GM21723 (cell line): ENCODE measurements around the gene DTD1.

Source experiments
- ATAC-seq: cut with Tn5 transposase; IDR thresholded peaks from one replicate; pipeline ENCODE4 v1.9.1; 2021; ENCODE audit warnings: mild to moderate bottlenecking, moderate library complexity; ENCODE audit not compliant: unreplicated experiment

DTD1 gene

DNA sequence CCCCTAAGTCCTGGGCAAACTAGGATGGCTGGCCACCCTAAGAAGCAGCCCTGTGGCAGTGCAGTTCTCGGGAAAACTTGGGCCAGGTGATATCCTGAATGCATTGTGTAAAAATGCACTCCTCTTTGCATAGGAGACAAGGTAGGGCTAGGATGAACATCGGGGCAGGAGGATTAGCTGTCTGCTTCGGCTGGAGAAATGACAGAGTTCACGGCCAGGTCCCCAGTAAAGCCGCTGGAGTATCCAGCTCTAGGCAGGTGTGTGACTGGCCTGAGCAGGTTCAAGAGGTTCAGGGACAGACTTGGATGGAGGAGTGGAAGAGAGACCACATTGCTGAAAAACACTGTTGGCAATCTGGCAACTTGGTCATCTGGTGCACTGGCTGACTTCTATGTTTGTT is 26.4 kb downstream of the DTD1 start:
- no peak for ATAC-seq

- ATAC-seq, result no peak
Observed at GRCh38 chr20:18615020-18615650, 27.3 kb downstream of the DTD1 start.

GRCh38 chr20:18621004-18621403 is 33.1 kb downstream of the DTD1 start:
- ATAC-seq, result no peak

DNA sequence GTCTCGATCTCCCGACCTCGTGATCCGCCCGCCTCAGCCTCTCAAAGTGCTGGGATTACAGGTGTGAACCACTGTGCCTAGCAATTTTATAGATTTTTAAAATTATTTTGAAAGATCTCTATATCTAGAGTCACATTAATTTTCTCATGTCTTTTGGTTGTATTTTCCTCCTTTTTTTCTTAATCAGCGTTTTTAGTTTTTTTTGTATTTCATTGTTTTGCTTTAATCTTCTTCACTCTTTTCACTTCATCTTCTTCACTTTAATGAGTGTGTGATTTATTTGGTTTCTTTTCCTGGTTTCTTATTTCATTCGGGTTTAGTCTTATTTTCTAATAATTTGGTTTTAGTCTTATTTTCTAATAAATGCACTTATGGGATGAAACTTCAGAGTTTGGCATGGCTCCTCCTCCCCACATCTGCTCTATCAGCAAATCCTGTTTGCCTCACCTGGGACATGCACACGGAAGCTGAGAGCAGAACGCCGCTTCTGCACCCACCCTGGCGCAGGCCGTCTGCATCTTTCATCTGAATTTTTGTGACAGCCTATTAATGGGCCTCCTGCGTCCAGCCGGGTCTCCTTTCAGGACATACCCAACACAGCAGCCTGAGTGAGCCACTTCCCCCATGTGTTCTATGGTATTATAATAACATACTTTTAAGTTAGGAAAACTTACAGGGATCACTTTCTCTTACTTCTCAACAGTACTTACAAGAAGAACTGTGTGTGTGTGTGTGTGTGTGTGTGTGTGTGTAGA is 35.5 kb downstream of the DTD1 start:
- ATAC-seq, result no peak

GRCh38 chr20:18624948-18625347 is 37.1 kb downstream of the DTD1 start:
- no peak for ATAC-seq

DNA sequence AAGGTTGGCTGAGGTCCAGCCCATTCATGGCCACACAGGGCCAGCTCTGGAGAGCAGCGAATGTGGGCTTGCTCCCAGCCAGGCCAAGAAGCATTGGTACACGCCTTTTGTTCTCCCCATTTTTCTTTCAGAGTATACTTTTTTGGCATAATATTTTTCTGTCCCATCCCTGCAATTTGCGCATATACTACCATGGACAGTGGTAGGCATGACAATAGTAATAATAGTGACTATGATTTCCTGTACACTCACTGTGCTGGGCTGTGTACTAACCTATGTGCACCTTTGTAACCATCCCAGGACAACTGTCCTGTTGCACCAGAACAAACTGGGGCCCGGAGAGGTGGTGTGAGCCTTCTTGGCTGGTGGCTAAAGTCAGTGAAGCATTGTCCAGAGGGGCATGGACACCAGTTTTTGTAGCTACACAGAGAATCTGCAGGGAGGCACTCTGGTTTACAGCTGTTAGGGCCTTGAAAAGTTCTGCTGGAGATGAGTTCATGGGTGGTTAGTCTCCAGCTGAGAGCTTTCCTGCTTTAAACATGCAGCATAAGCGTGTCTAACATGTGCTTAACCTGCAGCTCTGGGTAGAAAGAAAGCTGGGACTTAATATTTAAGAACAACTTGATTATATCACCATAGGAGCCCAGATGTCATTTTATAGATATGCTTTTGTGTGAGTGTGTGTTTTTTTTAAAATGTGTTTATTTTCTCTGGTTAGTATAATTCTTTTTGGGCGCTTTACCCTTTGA is 38.2 kb downstream of the DTD1 start:
- ATAC-seq, result no peak

- ATAC-seq, result no peak
Observed at GRCh38 chr20:18628330-18628920, 40.6 kb downstream of the DTD1 start.

DNA sequence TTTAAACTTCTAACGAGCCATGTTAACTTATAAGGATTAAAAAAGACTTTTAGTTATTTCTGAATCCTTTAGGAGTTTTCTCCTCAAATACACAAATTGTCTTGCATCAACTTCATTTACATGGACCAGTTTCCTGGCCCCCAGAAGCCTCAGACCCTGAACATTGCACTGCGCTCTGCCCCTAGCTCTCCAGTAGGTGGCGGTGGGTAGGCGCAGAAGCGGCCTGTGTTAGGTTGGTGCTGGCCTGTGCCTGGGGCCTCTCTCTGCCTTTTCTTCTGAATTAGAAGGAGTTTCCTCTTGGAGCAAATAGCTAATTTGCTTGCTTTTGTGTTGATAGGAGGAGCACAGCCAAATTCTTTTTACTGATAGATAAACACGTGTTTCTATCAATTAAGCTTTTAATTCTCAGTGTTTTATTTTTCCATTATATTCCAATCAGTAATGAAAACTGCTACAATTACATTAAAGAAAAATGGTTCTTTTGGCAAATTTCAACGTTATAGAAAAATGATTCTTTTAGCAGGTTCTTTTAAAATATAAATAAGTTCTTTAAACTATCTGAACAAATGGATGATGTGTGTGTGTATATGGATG is 44.4 kb downstream of the DTD1 start:
- ATAC-seq, result peak; percentile 97

DNA sequence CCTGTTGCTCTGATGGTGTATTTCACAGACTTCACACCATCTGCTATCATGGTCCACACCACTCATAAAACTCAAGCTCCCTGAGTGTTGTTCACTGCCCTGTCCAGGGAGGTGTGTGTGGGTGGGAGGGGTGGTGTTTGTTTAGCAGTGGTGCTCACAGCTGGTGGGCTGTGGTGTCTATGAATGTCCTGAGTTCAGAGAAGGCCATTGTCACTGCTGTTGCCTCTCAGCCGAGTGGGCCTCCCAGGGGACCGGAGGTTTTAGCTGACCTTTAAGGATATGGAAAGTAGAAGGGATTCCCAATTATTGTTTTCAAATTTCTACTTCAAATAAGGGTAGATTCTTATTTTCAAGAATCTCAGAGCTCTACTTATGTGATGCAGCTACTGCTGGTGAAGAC is 45.6 kb downstream of the DTD1 start:
- no peak for ATAC-seq

DNA sequence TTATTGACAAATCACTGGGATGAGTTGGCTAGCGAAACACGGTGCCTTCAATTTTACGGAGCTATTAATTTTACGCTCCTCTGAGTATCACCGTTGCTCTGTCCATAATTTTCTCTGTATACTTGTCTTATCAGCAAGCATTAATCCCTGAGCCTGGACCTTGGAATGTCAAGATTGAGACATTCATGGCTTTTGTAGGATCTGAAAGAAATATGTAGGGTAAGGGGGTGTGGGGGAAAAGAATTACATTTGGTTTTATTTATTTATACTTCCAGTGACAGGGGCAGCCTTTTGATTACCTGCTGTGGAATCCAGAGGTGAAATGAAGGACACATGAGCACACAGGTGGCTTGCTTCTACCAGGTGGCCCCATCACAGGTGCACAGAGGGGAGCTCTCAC is 46.6 kb downstream of the DTD1 start:
- ATAC-seq, result no peak

DNA sequence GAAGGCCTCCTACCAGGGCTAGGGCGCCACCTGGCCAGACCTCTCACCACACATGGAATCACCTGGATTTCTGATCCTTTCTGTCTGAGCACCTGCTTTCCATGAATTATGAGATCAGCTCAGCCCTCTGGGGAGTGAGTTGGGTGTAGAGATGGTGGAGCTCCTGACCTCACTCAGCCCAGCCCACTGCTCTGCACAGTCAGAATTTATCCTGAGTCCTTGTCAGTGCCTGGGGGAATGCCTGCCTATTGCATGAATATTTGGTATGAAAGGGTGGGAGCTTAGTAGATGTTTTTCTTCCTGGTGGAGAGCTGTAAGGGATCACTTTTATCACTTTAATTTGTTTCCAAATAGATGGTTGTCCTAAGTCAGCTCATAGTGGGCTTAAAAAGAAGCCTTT is 47.5 kb downstream of the DTD1 start:
- ATAC-seq, result no peak

DNA sequence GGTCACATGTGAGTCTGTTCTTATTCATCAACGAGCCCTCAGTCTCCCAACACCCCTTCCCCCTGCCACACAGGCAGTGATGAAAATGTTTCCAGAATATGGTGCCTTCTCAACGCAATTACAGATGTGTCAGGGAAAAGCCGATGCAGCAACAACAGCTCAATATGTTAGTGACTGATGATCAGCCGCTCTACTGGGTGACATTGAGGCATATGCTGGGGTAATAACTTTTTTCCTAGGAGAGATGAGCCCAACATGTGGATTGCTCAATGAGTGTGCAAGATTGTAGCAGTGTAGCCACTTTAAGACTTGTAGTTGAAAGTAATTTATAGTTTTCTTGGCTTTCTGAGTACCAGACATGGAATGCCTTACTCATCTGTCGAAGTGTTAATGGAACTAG is 49.4 kb downstream of the DTD1 start:
- no peak for ATAC-seq

- ATAC-seq, result no peak
Observed at GRCh38 chr20:18638768-18639167, 50.9 kb downstream of the DTD1 start.

DNA sequence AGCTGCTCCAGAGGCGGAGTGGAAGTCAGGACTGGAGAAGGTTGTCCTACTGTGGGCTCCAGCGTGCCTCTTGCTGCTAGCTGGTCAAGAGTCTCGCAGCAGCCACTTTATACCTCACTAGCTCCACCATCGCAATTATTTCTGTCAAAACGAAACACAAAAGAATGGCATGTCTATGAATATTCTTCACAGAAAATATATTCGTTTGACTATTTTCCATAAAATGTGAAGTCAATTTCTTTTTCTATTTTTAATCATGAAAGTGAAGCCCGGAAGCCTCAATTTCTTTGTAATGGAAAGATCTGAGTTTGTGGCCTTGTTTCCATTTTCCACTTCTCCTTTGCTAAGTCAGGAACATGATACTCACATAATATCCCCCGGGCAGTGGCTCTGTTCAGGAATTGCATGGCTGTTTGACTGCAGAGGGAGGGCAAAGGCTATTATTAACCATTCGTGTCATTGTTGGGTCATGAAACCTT is 51.7 kb downstream of the DTD1 start:
- no peak for ATAC-seq

DNA sequence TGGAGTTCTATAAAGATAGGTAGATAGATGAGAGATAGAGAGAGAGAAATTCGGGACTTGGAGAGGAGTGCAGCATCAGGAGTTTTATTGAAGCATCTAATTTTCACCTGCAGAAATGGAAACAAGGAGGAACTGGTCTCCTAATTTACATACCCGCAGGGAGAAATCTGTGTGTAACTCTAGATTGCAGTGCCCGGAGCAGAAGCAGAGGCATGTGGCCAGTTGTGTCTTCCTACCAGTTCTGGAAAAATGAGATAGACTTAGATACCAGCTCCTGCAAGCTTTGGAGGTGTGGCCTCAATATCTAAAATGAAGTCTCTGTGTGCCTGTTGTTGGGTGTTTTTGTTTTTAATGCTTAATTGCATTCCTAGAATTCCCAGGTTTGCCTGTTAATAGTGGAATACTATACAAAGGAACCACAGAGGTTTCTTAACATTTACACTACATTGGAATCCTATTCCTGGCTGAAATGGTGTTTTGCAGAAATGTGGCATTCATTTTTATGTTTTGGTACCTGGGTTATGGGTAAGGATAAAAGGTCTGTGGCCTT is 57.4 kb downstream of the DTD1 start:
- no peak for ATAC-seq

DNA sequence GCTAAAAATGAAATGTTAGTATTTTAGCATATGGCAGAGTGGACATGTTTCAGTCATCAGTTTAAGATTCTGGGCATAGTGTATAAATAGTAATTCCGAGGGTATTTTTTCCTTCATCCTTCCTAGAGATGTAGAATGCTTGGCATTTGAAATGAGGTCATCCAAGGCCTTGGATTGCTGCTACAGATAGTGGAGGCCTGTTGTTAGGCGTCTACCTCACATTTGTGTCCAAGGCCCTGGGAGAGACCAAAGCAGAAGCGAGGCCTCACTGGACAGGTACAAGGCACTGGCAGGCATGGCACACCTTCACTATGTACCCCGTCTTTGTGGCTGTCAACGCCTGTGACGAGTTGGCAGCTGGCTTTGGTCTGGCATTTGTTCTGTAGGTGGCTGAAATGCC is 58.0 kb downstream of the DTD1 start:
- no peak for ATAC-seq

DNA sequence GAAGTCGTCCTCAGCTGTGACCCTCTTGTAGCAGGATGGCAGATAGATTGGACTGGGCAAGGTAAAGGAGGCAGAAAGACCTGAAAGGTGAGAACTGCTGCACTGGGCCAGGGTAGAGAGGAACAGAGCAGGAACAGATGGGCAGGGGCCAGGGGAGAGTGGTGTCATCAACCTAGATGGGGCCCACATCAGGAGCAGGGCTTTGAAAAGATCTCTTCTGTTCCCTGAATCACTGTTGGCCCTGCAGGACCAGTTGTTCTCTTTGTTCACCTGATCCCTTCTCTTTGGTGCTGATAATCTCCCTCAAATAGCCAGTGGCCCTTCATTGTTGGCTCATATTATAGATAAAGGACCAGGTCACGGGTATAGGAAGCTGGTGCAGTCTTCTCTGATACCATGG is 59.9 kb downstream of the DTD1 start:
- no peak for ATAC-seq

GRCh38 chr20:18650224-18650623 is 62.4 kb downstream of the DTD1 start:
- no peak for ATAC-seq

DNA sequence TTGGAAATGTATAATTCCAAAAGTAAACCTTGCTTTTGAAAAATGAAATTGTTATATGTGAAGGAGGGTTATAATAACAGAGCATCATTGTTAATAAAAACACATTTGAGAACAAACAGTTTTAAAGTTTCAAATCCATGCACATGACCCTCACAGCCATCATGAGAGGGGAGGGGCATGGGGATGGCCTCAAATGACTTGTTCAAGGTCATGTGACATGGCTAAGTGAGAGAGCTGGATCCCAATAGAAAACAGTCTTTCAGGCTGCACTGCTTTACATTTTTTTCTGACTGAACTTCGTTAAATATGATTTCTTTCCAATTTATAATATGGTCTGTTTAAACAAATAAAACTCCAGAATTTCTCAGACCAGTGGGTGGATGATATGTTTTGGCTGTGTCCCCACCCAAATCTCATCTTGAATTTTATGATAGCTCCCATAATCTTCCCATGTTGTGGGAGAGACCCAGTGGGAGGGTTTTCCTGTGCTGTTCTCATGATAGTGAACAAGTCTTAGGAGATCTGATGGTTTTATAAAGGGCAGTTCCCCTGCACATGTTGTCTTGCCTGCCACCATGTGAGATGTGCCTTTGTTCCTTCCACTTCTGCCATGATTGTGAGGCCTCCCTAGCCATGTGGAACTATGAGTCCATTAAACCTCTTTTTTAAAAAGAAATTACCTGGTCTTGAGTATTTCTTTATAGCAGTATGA is 66.0 kb downstream of the DTD1 start:
- ATAC-seq, result no peak

DNA sequence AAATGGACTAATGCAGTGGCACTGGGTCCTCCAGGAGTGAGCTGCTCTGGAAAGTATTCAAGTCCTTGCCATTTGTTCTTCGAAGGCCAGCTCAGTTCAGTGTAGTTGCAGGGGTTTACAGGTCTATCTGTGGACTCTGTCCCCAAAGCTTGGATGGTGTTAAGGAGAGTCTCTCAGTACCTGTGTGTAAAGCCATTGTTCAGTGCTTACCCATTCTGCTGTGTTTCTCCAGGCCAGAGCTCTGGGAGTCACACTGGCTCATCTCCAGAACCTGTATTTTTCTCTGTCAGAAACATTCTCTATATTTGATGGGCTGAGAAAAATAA is 66.6 kb downstream of the DTD1 start:
- ATAC-seq, result no peak
